Stimulated activated CD4-positive, alpha-beta T cell treated with anti-CD3 and anti-CD28 coated beads, Interleukin-12 subunit alpha, Interleukin-12 subunit beta, amount 100 ng/mL, for 24 hours (primary cell): ENCODE results near the gene P2RY2.
"Not testable (repeated sequence)": the region's sequence is repeated elsewhere in the genome, so short reads cannot be mapped to it uniquely, and the experiment has no call there.

Experiments used
- DNase-seq, 2 experiments: peaks; one replicate each; pipeline ENCODE4 v3.0.0-alpha.2; 2020; ENCODE audit warnings: low read depth in 2 of 2

The P2RY2 gene

DNA sequence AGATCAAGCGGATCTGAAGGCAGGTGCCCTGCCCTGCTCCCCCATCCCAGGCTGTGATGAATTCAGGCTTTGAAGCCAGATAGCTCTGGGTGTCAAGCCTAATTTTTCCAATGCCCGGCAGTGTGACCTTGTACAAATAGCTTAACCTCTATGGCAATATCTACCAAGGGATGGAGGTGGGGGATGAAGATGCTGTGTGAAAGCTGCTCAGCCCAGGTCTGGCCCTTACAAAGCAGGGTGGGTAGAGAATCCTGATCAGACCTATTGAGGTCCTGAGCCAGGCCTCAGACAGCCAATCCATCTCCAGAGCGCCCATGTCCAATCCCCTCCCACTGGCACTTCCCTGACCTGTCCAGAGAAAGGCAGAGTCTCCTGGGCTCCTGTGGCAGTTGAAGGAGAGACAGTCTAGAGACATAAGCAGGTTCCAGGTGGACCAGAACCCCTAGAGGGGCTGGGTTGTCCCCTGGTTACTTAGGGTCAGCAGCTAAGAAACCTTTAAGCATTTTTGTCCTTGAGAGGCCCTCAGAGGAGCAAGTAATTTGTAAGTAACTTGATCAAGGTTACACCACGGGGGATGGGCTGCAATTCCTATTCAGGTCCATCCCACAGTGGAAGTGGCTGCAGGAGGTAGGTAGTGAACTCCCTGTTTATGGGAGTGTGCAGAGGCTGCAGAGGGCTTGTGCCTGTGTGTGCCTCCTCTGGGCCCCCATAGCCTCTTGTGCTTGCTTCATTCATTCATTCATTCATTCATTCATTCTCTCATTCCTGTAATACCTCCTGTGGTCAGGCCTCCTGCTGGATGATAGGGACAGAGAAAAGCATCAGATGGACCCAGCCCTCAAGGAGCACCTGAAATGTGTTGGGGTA is 10.4 kb downstream of the P2RY2 start:
- DNase-seq: no peak

DNA sequence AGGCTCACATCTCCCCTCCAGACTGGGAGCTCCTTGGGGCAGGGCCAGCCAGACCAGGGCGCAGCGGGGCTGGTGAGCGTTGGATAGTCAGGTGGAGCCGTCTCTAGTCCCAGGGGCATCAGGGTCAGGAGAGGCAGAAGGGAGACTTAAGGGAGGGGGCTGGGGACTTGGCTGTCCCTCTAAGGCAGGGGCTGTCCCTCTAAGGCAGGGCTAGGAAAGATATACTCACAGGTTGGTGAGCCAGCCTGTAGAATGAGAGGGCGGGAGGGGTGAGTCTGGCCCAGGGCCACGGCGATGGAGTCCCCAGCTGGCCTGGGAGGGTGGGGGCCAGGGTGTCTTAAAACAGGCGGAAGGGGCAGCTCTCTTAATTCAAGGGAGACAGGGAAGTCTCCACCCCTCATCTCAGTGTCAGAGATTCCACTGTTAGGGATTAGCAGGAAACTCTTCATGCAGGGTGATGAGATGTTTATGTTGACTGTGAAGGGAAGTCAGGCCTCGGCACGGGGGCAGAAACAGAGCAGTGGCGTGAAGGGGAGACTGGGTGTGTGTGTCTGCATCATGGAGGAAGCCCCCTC is 11.3 kb downstream of the P2RY2 start:
- DNase-seq: no peak

DNA sequence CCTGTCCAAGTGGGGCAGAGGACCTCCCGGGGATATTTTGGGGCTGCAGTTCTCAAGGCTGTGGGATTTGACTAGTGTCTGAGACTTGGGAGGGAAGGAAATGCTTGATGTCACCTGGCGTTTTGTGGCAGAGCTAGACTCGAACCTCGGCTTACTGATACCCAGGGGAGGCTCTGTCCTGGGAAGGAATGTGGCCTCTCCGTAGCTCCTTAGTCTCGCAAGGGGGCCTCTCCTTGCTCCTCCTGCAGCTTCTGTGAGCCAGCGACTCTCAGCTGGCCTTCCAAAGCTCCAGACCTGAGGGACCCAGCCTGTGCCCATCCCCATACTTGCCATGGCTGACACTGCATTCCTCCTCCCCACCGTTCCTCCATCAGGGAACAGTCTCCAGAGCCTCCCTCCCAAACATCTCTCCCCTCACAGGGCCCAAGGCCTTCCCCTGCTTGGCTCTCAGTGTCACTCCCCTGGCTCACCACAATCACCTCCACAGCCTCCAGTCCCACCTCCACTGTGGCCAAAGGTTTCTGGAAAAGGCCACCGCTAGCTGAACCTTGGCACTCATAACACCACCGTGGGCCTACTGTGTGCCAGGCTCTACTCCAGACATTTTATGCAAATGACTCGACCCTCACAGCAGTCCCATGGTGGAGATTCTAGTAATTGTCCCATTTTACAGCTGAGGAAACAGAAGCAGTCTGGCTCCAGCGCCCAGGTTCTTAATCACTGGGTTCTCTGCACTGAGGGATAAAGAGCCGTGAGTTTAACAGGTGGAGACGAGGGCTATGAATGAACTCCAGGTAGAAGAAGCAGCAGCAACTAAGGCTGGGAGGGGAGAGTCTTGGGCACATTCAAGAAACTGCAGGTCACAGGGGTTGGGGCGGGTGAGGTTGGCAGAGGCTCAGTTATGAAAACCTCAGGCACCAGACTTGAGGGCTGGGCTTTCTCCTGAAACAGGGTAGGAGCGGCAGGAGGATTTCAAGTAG is 12.1 kb downstream of the P2RY2 start:
- DNase-seq: no peak

DNA sequence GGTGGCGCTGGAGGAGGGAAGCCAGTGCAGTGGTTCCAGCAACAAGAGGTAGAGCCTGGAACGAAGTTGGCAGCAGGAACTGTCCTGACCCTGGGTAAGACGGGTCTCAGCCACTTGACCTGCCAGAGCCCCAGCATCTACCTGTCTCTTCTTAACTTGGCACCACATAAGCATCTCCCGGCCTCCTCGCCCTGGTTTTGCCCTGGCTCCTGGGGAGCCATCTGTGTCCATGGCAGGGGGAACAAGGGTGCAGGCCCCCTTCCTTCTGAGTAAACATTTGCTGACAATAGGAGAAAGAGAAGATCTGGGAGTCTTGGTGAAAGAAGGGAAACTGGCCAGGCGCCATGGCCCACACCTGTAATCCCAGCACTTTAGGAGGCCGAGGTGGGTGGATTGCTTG is 12.8 kb downstream of the P2RY2 start:
- DNase-seq: no peak

DNA sequence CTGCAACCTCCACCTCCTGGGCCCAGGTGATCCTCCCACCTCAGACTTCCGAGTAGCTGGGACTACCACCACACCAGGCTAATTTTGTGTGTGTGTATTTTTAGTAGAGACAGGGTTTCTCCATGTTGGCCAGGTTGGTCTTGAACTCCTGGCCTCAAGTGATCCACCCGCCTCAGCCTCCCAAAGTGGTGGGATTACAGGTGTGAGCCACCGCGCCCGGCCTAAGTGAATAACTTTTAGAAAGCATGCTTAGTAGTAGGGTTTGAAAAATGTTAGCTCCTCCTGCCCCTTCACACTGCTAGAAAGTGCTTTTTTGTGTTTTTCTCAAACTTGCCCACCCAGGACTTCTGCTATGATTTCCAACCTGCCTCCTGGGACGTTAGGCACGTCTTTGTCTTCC is 14.4 kb downstream of the P2RY2 start:
- not testable (repeated sequence) for DNase-seq

DNA sequence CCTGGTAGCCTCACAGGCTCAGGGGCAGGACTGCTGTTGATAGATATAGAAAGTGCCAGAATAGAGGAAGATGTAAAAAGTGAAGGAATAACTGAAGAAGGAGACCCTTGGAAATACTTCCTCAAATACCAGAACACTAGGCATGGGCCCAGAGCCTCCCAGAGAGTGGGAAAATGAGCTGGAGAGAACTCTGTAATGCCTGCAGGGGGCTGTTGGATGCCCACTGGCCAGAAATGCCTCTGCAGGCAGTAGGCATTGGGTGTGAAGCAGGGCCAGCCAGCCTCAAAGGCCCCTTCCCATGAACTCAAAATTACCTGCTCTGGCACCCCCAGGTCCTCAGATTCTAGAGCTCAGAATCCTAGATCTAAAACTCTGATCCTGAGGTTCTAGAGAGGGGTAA is 15.1 kb downstream of the P2RY2 start:
- DNase-seq: no peak

DNA sequence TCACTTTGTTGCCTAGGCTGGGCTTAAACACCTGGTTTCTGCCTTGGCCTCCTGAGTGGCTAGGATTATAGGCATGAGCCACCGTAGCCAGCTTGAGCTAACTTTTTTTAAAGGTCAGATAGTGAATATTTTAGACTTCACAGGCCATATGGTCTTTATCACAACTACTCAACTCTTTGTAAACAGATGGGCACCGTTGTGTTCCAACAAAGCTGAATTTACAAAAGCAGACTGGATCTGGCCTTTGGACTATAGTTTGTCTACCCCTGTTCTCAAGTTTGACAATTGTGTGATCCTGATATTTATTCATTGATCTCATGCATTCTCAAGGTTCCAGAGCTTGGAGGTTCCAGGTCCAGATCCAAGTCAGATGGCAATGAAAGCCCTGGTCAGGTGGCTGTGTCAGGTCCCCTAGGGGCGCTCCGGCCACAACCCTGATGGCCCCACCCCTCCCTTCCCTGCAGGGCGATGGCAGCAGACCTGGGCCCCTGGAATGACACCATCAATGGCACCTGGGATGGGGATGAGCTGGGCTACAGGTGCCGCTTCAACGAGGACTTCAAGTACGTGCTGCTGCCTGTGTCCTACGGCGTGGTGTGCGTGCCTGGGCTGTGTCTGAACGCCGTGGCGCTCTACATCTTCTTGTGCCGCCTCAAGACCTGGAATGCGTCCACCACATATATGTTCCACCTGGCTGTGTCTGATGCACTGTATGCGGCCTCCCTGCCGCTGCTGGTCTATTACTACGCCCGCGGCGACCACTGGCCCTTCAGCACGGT is 15.8 kb downstream of the P2RY2 start:
- no peak for DNase-seq

DNA sequence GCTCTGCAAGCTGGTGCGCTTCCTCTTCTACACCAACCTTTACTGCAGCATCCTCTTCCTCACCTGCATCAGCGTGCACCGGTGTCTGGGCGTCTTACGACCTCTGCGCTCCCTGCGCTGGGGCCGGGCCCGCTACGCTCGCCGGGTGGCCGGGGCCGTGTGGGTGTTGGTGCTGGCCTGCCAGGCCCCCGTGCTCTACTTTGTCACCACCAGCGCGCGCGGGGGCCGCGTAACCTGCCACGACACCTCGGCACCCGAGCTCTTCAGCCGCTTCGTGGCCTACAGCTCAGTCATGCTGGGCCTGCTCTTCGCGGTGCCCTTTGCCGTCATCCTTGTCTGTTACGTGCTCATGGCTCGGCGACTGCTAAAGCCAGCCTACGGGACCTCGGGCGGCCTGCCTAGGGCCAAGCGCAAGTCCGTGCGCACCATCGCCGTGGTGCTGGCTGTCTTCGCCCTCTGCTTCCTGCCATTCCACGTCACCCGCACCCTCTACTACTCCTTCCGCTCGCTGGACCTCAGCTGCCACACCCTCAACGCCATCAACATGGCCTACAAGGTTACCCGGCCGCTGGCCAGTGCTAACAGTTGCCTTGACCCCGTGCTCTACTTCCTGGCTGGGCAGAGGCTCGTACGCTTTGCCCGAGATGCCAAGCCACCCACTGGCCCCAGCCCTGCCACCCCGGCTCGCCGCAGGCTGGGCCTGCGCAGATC is 16.5 kb downstream of the P2RY2 start:
- DNase-seq: no peak

DNA sequence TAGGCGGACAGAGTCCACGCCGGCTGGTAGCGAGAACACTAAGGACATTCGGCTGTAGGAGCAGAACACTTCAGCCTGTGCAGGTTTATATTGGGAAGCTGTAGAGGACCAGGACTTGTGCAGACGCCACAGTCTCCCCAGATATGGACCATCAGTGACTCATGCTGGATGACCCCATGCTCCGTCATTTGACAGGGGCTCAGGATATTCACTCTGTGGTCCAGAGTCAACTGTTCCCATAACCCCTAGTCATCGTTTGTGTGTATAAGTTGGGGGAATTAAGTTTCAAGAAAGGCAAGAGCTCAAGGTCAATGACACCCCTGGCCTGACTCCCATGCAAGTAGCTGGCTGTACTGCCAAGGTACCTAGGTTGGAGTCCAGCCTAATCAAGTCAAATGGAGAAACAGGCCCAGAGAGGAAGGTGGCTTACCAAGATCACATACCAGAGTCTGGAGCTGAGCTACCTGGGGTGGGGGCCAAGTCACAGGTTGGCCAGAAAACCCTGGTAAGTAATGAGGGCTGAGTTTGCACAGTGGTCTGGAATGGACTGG is 17.2 kb downstream of the P2RY2 start:
- no peak for DNase-seq

DNA sequence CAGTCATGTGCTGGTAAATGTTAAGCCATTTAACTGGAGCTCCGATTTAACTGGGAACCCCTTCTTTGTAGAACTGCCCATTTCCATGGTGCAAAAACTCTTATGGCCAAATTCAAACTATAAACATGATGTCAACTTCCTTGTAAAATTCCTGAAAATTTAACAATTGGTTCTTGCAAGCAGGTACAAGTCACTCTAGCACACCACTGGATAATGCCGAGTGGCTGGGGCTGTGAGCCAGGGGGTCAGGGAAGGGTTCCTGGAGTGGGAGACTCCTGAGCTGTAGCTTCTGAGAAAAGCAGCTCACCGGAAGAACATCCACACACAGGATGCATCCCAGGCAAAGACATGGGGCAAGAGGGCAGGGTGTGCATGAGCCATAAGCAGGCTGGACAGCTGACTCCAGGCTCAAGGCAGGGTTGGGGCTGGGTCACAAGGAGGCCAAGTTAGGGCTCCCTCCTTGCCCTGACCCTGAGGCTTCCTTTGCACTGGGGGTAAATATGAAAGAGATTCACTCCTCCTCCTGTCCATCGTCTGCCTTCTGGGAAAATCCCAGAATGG is 18.2 kb downstream of the P2RY2 start:
- no peak for DNase-seq

DNA sequence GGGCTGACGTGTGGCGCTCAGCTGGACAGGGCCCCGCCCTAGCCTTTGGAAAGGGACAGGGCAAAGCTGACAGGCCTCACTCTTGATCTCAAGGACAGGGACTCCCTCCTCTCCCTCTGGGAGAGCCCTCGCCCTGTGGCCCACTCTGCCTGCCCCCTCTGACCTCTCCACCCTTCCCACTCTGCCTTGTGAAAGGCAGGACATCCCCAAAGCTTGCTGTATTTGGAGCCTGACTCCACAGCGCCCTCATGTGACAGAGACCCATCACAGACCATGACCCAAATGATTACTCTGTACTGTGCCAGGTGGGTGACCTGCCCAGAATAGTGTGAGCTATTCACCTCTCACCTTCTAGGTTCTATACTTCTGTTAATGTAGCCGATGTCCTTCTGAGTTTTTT is 18.8 kb downstream of the P2RY2 start:
- peak in 1 of 2 experiments; percentile 30 for DNase-seq

DNA sequence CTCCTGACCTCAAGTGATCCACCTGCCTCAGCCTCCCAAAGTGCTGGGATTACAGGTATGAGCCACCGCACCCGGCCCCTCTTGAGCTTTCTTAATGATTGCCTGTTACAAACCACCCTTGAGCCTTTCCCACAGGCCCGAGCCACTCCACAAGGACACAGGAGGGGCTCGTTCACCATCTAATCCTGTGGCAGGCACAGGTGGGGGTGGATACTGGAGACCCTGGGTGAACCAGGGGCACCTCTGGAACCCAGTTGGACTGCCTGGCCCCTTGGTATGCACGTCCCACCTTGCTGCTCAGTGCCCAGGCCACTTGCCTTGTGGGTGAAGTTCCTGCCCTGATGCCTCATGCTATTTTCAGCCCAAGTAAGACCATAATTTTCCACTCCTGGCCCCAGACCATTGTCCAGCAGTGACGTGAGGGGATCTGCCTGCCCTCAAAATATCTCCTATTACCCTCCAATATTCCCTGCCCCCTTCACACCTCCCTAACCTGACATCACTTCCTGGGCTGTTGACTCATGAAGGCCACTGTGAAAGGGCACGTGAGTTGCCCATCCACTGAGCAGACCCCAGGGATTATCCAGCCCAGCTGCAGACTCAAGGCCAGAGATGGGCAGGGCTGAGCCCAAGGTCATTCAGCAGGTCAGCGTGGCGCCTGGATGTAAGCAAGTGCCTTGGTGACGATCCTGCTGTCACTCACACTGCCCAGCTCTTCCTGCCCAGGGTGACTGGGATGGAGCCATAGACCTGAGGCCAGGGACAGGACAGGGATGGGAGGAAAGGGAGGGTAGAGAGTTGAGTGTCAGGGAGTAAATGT is 19.6 kb downstream of the P2RY2 start:
- no peak for DNase-seq

DNA sequence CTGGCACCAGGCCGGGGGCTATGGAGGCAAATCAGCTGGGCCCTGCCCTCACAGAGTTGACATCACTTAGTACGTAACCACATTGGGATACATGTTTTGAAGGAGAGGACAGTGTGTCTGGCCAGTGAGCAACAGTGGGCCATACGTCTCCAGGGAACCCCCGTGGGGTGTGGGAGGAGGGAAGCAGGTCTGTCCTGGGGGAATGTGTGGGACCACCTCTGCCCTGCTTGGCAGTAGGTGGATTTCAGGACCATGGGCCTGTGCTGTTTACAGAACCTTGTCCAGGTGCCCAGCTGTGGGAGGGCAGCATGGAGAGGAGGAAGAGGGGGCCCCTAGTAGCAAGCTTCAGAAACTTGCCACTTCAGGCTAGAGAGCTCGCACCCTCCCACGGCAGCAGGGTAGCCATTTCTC is 21.0 kb downstream of the P2RY2 start:
- DNase-seq: no peak

DNA sequence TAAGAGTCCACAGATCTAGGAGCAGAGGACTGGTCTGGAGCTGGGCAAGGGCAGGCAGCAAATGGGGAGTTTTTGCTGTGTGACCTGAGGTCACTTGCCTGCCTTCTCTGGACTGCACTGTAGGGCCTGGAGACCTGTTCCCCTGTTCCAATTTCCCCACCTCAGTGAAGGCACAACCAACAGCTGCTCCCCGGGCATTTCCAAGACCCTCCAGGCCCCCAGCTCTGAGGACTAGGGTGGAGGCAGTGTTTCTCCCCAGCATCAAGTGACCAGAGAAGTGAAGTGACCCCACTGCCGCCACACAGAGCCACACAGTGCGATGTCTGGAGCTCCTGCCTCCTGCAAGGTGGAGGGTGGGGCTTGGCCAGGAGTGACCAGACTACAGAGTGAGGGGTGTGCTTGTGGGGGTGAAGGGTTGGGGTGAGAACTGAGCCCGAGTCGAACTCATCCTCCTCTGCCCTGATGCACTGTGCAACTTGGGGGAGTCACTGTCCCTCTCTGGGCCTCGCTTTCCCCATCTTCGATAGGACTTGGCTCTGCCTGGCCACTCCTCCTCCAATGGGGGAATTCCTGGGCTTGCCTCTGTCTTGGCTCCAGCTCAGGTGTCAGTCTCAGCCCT is 21.6 kb downstream of the P2RY2 start:
- DNase-seq: no peak

DNA sequence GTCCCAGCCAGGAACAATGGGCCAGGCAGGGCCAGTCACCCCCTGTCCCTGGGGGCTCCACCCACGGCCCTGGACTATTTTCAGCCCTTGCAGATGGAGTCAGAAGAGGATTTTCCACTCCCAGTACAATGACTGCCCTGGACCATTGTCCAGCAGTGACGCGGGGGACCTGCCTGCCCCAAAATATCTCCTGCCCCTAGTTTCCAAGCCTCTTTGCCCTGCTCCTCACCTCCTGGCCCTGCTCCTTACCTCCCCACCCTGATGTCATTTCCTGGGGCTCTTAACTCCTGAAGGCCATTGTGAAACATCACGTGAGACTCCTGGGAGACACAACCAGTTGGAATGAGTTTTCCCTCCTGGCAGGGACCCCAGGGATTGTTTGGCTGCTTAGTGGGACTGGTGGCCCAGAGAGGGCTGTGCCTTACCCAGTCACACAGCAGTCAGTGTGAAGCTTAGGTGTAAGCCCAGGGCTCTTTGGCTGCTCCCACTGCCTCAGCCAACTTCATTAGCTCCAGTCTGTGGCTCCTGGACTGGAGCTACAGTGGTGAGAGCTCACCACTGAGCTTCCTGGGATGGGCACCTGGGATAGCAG is 22.2 kb downstream of the P2RY2 start:
- DNase-seq: no peak

DNA sequence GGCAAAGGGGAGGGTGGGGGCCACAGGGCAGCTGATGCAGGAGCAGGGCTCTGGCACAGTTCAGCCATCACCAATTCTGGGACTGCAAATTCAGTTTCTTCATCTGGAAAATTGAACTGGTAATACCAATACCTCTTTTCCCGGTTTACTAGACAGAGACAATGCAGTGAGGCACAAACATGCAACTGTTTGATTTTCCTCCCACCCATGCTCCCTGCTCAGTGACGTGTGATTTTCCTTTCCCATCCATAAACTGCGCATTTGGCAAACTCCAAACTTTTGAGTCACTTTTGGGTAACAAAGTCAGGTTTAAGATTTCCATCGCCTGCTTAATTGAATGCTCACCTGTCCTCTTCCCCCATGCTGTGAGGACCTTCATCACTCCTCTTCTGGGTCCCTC is 23.2 kb downstream of the P2RY2 start:
- DNase-seq: no peak

DNA sequence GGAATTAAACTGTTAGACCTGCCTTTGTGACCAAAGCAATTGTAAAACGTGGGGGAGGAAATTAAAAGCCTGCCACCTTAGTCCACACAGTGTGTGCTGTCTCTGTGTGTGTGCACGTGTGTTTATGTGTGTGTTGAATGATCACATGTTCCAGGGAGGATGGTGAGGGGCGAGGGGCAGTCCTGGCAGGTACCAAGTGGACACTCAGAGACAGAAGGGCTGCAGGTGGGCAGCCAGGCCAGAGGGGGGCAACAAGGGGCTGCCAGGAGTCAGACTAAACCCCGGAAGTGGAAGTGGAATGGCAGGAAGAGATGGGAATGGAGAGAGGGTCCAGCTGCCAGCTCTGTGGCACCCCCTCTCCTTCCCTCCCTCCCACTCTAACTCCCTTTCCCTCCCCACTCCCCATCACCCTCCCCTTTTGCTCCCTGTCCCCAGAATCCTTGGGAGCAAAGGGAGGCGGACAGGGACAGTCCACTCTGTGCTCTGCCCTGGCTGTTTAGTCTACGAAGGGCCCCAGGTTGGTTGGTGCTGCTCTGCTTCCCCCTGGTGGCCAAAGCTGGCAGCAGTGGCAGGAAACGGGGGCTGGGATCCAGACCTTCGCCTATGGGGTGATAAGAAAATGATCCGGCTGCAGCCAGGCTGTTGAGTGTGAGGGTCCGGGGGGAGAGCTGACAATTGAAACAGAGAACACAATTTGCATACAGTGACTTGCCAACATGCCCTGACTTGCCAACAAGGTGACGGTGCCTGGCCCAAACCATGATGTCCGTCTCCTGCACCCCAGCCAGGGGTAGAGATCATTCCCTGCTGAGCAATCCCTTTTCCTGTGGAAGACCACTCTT is 24.4 kb downstream of the P2RY2 start:
- peak; percentile 43 to 72 for DNase-seq

DNA sequence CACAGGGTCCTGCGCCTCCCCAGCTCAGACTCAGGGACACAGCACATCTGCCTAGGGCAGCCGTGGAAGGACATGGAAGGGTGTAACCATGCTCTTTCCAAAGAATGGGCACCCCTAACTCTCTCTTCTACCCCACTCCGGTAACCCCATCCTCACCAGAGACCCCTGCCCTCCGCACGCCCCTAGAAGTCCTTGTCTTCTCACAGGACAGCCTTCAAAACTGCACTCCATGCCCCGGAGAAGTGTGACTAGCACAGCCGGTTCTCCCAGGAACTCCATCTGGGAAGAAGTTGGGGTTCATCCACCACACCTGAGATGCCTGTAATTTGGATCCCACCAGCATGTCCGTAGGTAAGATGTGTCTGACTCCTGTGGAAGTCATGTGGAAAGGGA is 25.0 kb downstream of the P2RY2 start:
- DNase-seq: no peak
